WERI-Rb-1 (cell line): ENCODE results near the gene NCKIPSD.

Source experiments
- DNase-seq: peaks from one replicate; pipeline ENCODE4 v3.0.0-alpha.2; 2020
- H3K27ac ChIP-seq: fragments of 250-450 bp; sonication (Bioruptor Pico); 2 replicates; pipeline ENCODE4 v1.5.1; 2020; ENCODE audit warnings: mild to moderate bottlenecking, moderate library complexity
- H3K27me3 ChIP-seq: fragments of 250-450 bp; sonication (Bioruptor Pico); 2 replicates; pipeline ENCODE4 v1.5.1; 2021; ENCODE audit warnings: mild to moderate bottlenecking, low read depth, moderate library complexity; ENCODE audit not compliant: insufficient read depth, severe bottlenecking
- H3K36me3 ChIP-seq: fragments of 250-450 bp; sonication (Bioruptor Pico); 2 replicates; pipeline ENCODE4 v1.5.1; 2020; ENCODE audit warnings: mild to moderate bottlenecking, moderate library complexity
- H3K4me3 ChIP-seq: 2 replicates; pipeline ENCODE4 v1.5.1; 2011; ENCODE audit warnings: low read depth, mild to moderate bottlenecking, control low read depth, low read length
- H3K9me3 ChIP-seq: fragments of 250-450 bp; sonication (Bioruptor Pico); 2 replicates; pipeline ENCODE4 v1.5.1; 2021; ENCODE audit warnings: mild to moderate bottlenecking, moderate library complexity; ENCODE audit not compliant: severe bottlenecking
- CTCF ChIP-seq: IDR thresholded peaks from 2 replicates; pipeline ENCODE4 v1.5.1; 2011; ENCODE audit warnings: low read depth, mild to moderate bottlenecking, control low read depth, inconsistent platforms, low read length

The NCKIPSD gene

GRCh38 chr3:48641396-48641795, 44.3 kb downstream of the NCKIPSD start:
- no peak for DNase-seq
- peaks cover 96% of the 10 kb centered on the region for H3K36me3 ChIP-seq
- no peak overlapping the region for H3K27ac ChIP-seq

GRCh38 chr3:48639944-48640606, 45.6 kb downstream of the NCKIPSD start:
- Histone ChIP-seq H3K27ac (no peak overlapping the region), H3K9me3 (no peaks in the 10 kb centered on the region), H3K4me3 (no peak overlapping the region), H3K36me3 (peaks cover 85% of the 10 kb centered on the region), H3K27me3 (no peaks in the 10 kb centered on the region)
- TF ChIP-seq CTCF = no peak
- no peak for DNase-seq

More at GRCh38 chr3:48641396-48641795, 44.3 kb downstream of the NCKIPSD start:
- Histone ChIP-seq H3K4me3 (no peak overlapping the region), H3K9me3 (no peaks in the 10 kb centered on the region), H3K27me3 (no peaks in the 10 kb centered on the region)
- TF ChIP-seq CTCF = no peak

- no peak for DNase-seq
- H3K4me3 ChIP-seq = no peak overlapping the region
- H3K27ac ChIP-seq = no peak overlapping the region
- H3K9me3 ChIP-seq = no peaks in the 10 kb centered on the region
- no peaks in the 10 kb centered on the region for H3K27me3 ChIP-seq
- peaks cover 70% of the 10 kb centered on the region for H3K36me3 ChIP-seq
- TF ChIP-seq CTCF = no peak
Observed at GRCh38 chr3:48637305-48637704, 48.4 kb downstream of the NCKIPSD start.

GRCh38 chr3:48636149-48636655, 49.5 kb downstream of the NCKIPSD start:
- DNase-seq = no peak
- Histone ChIP-seq H3K9me3 (no peaks in the 10 kb centered on the region), H3K4me3 (peak overlapping the region; percentile 54), H3K27me3 (no peaks in the 10 kb centered on the region), H3K36me3 (peaks cover 59% of the 10 kb centered on the region), H3K27ac (peak overlapping the region; percentile 72)
- TF ChIP-seq CTCF = no peak

GRCh38 chr3:48635222-48636021, 50.3 kb downstream of the NCKIPSD start, which contains the start of gene SLC26A6:
TSS of gene SLC26A6 (minus strand) at chr3:48635461. CDS start at chr3:48635393, 68 bp downstream.
- H3K36me3 ChIP-seq = peaks cover 54% of the 10 kb centered on the region
- TF ChIP-seq CTCF = peak; percentile 91
- H3K27ac ChIP-seq = peak within 1 kb of the TSS; percentile 72
- H3K9me3 ChIP-seq = no peaks in the 10 kb centered on the region
- peak within 1 kb of the TSS; percentile 54 for H3K4me3 ChIP-seq
- peak; percentile 98 for DNase-seq
- no peaks in the 10 kb centered on the region for H3K27me3 ChIP-seq
